Activated CD8-positive, alpha-beta T cell treated with anti-CD3 and anti-CD28 coated beads, Interleukin-2, amount 10 ng/mL, durations not matched to agents 7 days and 5 days (primary cell): ENCODE data around the gene RGS7BP. TPM values are rescaled to one million over a fixed set of nuclear protein-coding genes. Genes with fewer than 3 reads are reported as not detected.

Source experiments
- ATAC-seq: fragments of 150-1000 bp; cut with Tn5 transposase; one replicate; pipeline ENCODE4 v1.10.0; 2021; ENCODE audit warnings: moderate library complexity
- CTCF ChIA-PET: fragments of 350-600 bp; sonication (Branson Sonifier 250); formaldehyde crosslinking; loops from one replicate; lab custom pipeline; 2021; ENCODE audit warnings: antibody characterized with exemption; lab: Charles Lee
- POLR2A ChIA-PET: fragments of 350-600 bp; sonication (Branson Sonifier 250); formaldehyde crosslinking; loops from one replicate; lab custom pipeline; 2021; ENCODE audit warnings: antibody characterized with exemption; lab: Charles Lee
- DNase-seq: peaks from one replicate; pipeline ENCODE4 v3.0.0-alpha.2; 2020
- H3K27ac Mint-ChIP-seq: one replicate; pipeline ENCODE4 v1.8.0; 2021; ENCODE audit warnings: mild to moderate bottlenecking, mixed read lengths
- H3K27me3 Mint-ChIP-seq: one replicate; pipeline ENCODE4 v1.8.0; 2021; ENCODE audit warnings: low read depth, mixed read lengths
- H3K36me3 Mint-ChIP-seq: one replicate; pipeline ENCODE4 v1.8.0; 2021; ENCODE audit warnings: low read depth, mixed read lengths
- H3K4me1 Mint-ChIP-seq: one replicate; pipeline ENCODE4 v1.8.0; 2021; ENCODE audit warnings: low read depth, mixed read lengths
- H3K4me3 Mint-ChIP-seq: one replicate; pipeline ENCODE4 v1.8.0; 2021; ENCODE audit warnings: mild to moderate bottlenecking, mixed read lengths
- H3K9me3 Mint-ChIP-seq: one replicate; pipeline ENCODE4 v1.8.0; 2022; ENCODE audit warnings: mixed read lengths; ENCODE audit not compliant: insufficient read depth
- total RNA-seq, 2 experiments: library from RNA; stranded (reverse); gene quantifications; one replicate each; pipeline ENCODE4 v1.2.3, GENCODE V29; 2021

Gene RGS7BP
- total RNA-seq, 2 experiments from 2014 or later: not detected

- POLR2A ChIA-PET: no interaction called here
Measured at GRCh38 chr5:64566310-64566916, 60.6 kb downstream of the RGS7BP start.

GRCh38 chr5:64569858-64570257 lies 64.0 kb downstream of the RGS7BP start:
- Mint-ChIP-seq H3K36me3 (no peaks in the 10 kb centered on the region), H3K4me3 (no peak overlapping the region), H3K27ac (no peak overlapping the region), H3K9me3 (no peaks in the 10 kb centered on the region), H3K27me3 (no peaks in the 10 kb centered on the region), H3K4me1 (no peaks in the 10 kb centered on the region)
- DNase-seq (no peak), ATAC-seq (no peak)
- ChIA-PET POLR2A (no interaction called here), CTCF (no interaction called here)

More at GRCh38 chr5:64566310-64566916, 60.6 kb downstream of the RGS7BP start:
- CTCF ChIA-PET: no interaction called here
- Mint-ChIP-seq H3K4me3 (no peak overlapping the region), H3K9me3 (no peaks in the 10 kb centered on the region), H3K4me1 (no peaks in the 10 kb centered on the region), H3K27ac (no peak overlapping the region), H3K36me3 (no peaks in the 10 kb centered on the region), H3K27me3 (no peaks in the 10 kb centered on the region)
- no peak for ATAC-seq
- DNase-seq: no peak

GRCh38 chr5:64570395-64570996 lies 64.7 kb downstream of the RGS7BP start:
- no peak for DNase-seq
- Mint-ChIP-seq H3K4me1 (no peaks in the 10 kb centered on the region), H3K36me3 (no peaks in the 10 kb centered on the region), H3K4me3 (no peak overlapping the region), H3K9me3 (no peaks in the 10 kb centered on the region), H3K27ac (no peak overlapping the region), H3K27me3 (no peaks in the 10 kb centered on the region)
- no peak for ATAC-seq
- POLR2A ChIA-PET: no interaction called here
- CTCF ChIA-PET: no interaction called here

GRCh38 chr5:64575561-64575960 lies 69.7 kb downstream of the RGS7BP start:
- no peak for DNase-seq
- no peak for ATAC-seq
- Mint-ChIP-seq H3K36me3 (no peaks in the 10 kb centered on the region), H3K27me3 (peaks cover 2% of the 10 kb centered on the region), H3K27ac (no peak overlapping the region), H3K4me1 (no peaks in the 10 kb centered on the region), H3K4me3 (no peak overlapping the region), H3K9me3 (no peaks in the 10 kb centered on the region)
- ChIA-PET CTCF (no interaction called here), POLR2A (no interaction called here)

- H3K4me3 Mint-ChIP-seq: no peak overlapping the region
- ATAC-seq: no peak
- no peak overlapping the region for H3K27ac Mint-ChIP-seq
- H3K9me3 Mint-ChIP-seq: no peaks in the 10 kb centered on the region
- CTCF ChIA-PET: no interaction called here
- DNase-seq: no peak
- POLR2A ChIA-PET: no interaction called here
- H3K27me3 Mint-ChIP-seq: peaks cover 2% of the 10 kb centered on the region
- no peaks in the 10 kb centered on the region for H3K4me1 Mint-ChIP-seq
- H3K36me3 Mint-ChIP-seq: no peaks in the 10 kb centered on the region
Measured at GRCh38 chr5:64576250-64576649, 70.4 kb downstream of the RGS7BP start.

- H3K4me3 Mint-ChIP-seq: no peak overlapping the region
- DNase-seq (no peak), ATAC-seq (no peak)
- no peaks in the 10 kb centered on the region for H3K4me1 Mint-ChIP-seq
- no peaks in the 10 kb centered on the region for H3K9me3 Mint-ChIP-seq
- H3K27ac Mint-ChIP-seq: no peak overlapping the region
- CTCF ChIA-PET: no interaction called here
- POLR2A ChIA-PET: no interaction called here
- H3K27me3 Mint-ChIP-seq: peaks cover 2% of the 10 kb centered on the region
- H3K36me3 Mint-ChIP-seq: no peaks in the 10 kb centered on the region
Measured at GRCh38 chr5:64585646-64586045, 79.8 kb downstream of the RGS7BP start.

GRCh38 chr5:64587370-64587769 lies 81.6 kb downstream of the RGS7BP start:
- ChIA-PET CTCF (no interaction called here), POLR2A (no interaction called here)
- Mint-ChIP-seq H3K4me1 (no peaks in the 10 kb centered on the region), H3K9me3 (no peaks in the 10 kb centered on the region), H3K27ac (no peak overlapping the region), H3K36me3 (no peaks in the 10 kb centered on the region), H3K4me3 (no peak overlapping the region), H3K27me3 (peaks cover 2% of the 10 kb centered on the region)
- DNase-seq (no peak), ATAC-seq (no peak)

GRCh38 chr5:64592730-64593341 lies 87.0 kb downstream of the RGS7BP start:
- no peaks in the 10 kb centered on the region for H3K36me3 Mint-ChIP-seq
- DNase-seq: no peak
- H3K27me3 Mint-ChIP-seq: peaks cover 4% of the 10 kb centered on the region
- H3K9me3 Mint-ChIP-seq: no peaks in the 10 kb centered on the region
- CTCF ChIA-PET: no interaction called here
- H3K27ac Mint-ChIP-seq: no peak overlapping the region
- POLR2A ChIA-PET: no interaction called here
- no peak for ATAC-seq
- no peaks in the 10 kb centered on the region for H3K4me1 Mint-ChIP-seq
- no peak overlapping the region for H3K4me3 Mint-ChIP-seq

GRCh38 chr5:64594025-64594424 lies 88.2 kb downstream of the RGS7BP start:
- no peaks in the 10 kb centered on the region for H3K36me3 Mint-ChIP-seq
- no peak for DNase-seq
- POLR2A ChIA-PET: no interaction called here
- no peak overlapping the region for H3K4me3 Mint-ChIP-seq
- peaks cover 3% of the 10 kb centered on the region for H3K27me3 Mint-ChIP-seq
- no peaks in the 10 kb centered on the region for H3K9me3 Mint-ChIP-seq
- H3K27ac Mint-ChIP-seq: no peak overlapping the region
- H3K4me1 Mint-ChIP-seq: no peaks in the 10 kb centered on the region
- CTCF ChIA-PET: no interaction called here
- no peak for ATAC-seq

- Mint-ChIP-seq H3K9me3 (no peaks in the 10 kb centered on the region), H3K4me1 (no peaks in the 10 kb centered on the region), H3K27me3 (peaks cover 5% of the 10 kb centered on the region), H3K36me3 (no peaks in the 10 kb centered on the region), H3K27ac (no peak overlapping the region), H3K4me3 (no peak overlapping the region)
- no peak for DNase-seq
- CTCF ChIA-PET: no interaction called here
- POLR2A ChIA-PET: no interaction called here
- no peak for ATAC-seq
Measured at GRCh38 chr5:64594601-64595000, 88.8 kb downstream of the RGS7BP start.

GRCh38 chr5:64595031-64595855 lies 89.4 kb downstream of the RGS7BP start:
- no peak overlapping the region for H3K4me3 Mint-ChIP-seq
- CTCF ChIA-PET: interaction anchor here (0.9 kb wide), 1 partner anchor 366 kb away, joined by 3 read pairs; no protein-coding TSS in a partner anchor
- H3K27ac Mint-ChIP-seq: no peak overlapping the region
- H3K9me3 Mint-ChIP-seq: no peaks in the 10 kb centered on the region
- H3K27me3 Mint-ChIP-seq: peaks cover 5% of the 10 kb centered on the region
- DNase-seq (no peak), ATAC-seq (no peak)
- no peaks in the 10 kb centered on the region for H3K4me1 Mint-ChIP-seq
- no peaks in the 10 kb centered on the region for H3K36me3 Mint-ChIP-seq
- POLR2A ChIA-PET: no interaction called here

- Mint-ChIP-seq H3K4me3 (no peak overlapping the region), H3K9me3 (no peaks in the 10 kb centered on the region), H3K4me1 (no peaks in the 10 kb centered on the region), H3K36me3 (no peaks in the 10 kb centered on the region), H3K27me3 (peaks cover 2% of the 10 kb centered on the region), H3K27ac (no peak overlapping the region)
- ChIA-PET POLR2A (no interaction called here), CTCF (no interaction called here)
- DNase-seq (no peak), ATAC-seq (no peak)
Measured at GRCh38 chr5:64599226-64599625, 93.4 kb downstream of the RGS7BP start.
